HCT116 (cell line): ENCODE data around the gene RNF220. TPM values are rescaled to one million over a fixed set of nuclear protein-coding genes. Genes with fewer than 3 reads are reported as not detected.

Experiments used
- ATAC-seq: fragments of 200-7000 bp; cut with Tn5 transposase; 2 replicates; pipeline ENCODE4 v1.9.1; 2020; ENCODE audit warnings: mild to moderate bottlenecking, moderate library complexity
- BruUV-seq: library from RNA; stranded (reverse); fragments of 400-500 nt; replicated peaks from 2 replicates; lab custom pipeline; 2021; lab: Mats Ljungman, UMichigan
- CTCF ChIA-PET: fragments of 300-600 bp; sonication (Branson Sonifier 250); formaldehyde crosslinking; loops from one replicate; lab custom pipeline; 2021; ENCODE audit warnings: antibody characterized with exemption; lab: Charles Lee
- POLR2A ChIA-PET: fragments of 300-600, 350-600 bp; sonication (Branson Sonifier 250); formaldehyde crosslinking; loops from one replicate; lab custom pipeline; 2021; ENCODE audit warnings: antibody characterized with exemption; lab: Charles Lee
- RAD21 ChIA-PET, 2 experiments: fragments of 300-600 bp; sonication (Branson Sonifier 250); formaldehyde crosslinking; loops; one replicate each; lab custom pipeline; 2023; ENCODE audit warnings: low total read pairs in 2 of 2; ENCODE audit not compliant: uncharacterized antibody in 2 of 2, unreplicated experiment in 2 of 2, low non-redundant PET in 1 of 2; lab: Charles Lee
- DNase-seq: peaks from one replicate; pipeline ENCODE4 v3.0.0-alpha.2; 2010; ENCODE audit warnings: low read depth, low spot score
- H2AFZ ChIP-seq: fragments of 200-600 bp; shearing (Covaris generic), sonication (generic); 2 replicates; pipeline ENCODE4 v1.6.1; 2017; ENCODE audit warnings: low read depth, mixed run types, mixed read lengths, antibody characterized with exemption, low read length; ENCODE audit not compliant: poor library complexity, severe bottlenecking
- H3K27ac ChIP-seq: 2 replicates; pipeline ENCODE4 v1.5.1; 2012; ENCODE audit warnings: low read depth, low read length
- H3K27me3 ChIP-seq: fragments of 200-600 bp; sonication (generic); 2 replicates; pipeline ENCODE4 v1.6.1; 2016; ENCODE audit warnings: mixed run types, low read length, mixed read lengths; ENCODE audit not compliant: insufficient read depth
- H3K36me3 ChIP-seq, 2 experiments: fragments of 200-500 bp in 1 of 2; fragments of 200-600 bp in 1 of 2; sonication (Bioruptor generic) in 1 of 2; sonication (generic) in 1 of 2; 2 replicates each; pipeline versions ENCODE4 v1.5.1 to v1.6.1; 2014 to 2016; ENCODE audit warnings: low read length in 2 of 2, inconsistent platforms in 1 of 2, mixed read lengths in 1 of 2, mixed run types in 1 of 2; ENCODE audit not compliant: insufficient read depth in 2 of 2, control insufficient read depth in 1 of 2
- H3K4me1 ChIP-seq, 2 experiments: fragments of 200-600 bp in 1 of 2; sonication (generic) in 1 of 2; 2 replicates each; pipeline versions ENCODE4 v1.5.1 to v1.6.1; 2012 to 2017; ENCODE audit warnings: low read length in 2 of 2, inconsistent platforms in 1 of 2, mild to moderate bottlenecking in 1 of 2, mixed read lengths in 1 of 2, mixed run types in 1 of 2, moderate library complexity in 1 of 2; ENCODE audit not compliant: insufficient read depth in 2 of 2, control insufficient read depth in 1 of 2
- H3K4me2 ChIP-seq: fragments of 200-600 bp; sonication (generic); 2 replicates; pipeline ENCODE4 v1.6.1; 2017; ENCODE audit warnings: mixed run types, low read length, mixed read lengths
- H3K4me3 ChIP-seq, 2 experiments: fragments of 200-600 bp in 1 of 2; sonication (generic) in 1 of 2; replicated peaks in 1 of 2; 2 replicates each; pipeline ENCODE4 v1.5.1; 2011 to 2016; ENCODE audit warnings: low read length in 2 of 2, control low read depth in 1 of 2, low read depth in 1 of 2, mild to moderate bottlenecking in 1 of 2, mixed read lengths in 1 of 2, mixed run types in 1 of 2
- H3K79me2 ChIP-seq: fragments of 200-600 bp; sonication (generic); 2 replicates; pipeline ENCODE4 v1.6.1; 2017; ENCODE audit warnings: mild to moderate bottlenecking, mixed run types, low read length, moderate library complexity, mixed read lengths; ENCODE audit not compliant: insufficient read depth
- H3K9ac ChIP-seq: fragments of 200-600 bp; sonication (generic); 2 replicates; pipeline ENCODE4 v1.6.1; 2016; ENCODE audit warnings: low read length, mixed read lengths
- H3K9me2 ChIP-seq: fragments of 200-600 bp; sonication (generic), shearing (Covaris generic); 2 replicates; pipeline ENCODE4 v1.6.1; 2017; ENCODE audit warnings: mixed run types, mild to moderate bottlenecking, moderate library complexity; ENCODE audit not compliant: insufficient read depth
- H3K9me3 ChIP-seq, 2 experiments: fragments of 200-500 bp in 1 of 2; fragments of 200-600 bp in 1 of 2; sonication (Bioruptor generic) in 1 of 2; sonication (generic) in 1 of 2; 2 replicates each; pipeline ENCODE4 v1.6.1; 2014 to 2017; ENCODE audit warnings: low read length in 2 of 2, mixed read lengths in 2 of 2, inconsistent platforms in 1 of 2, low read depth in 1 of 2, mild to moderate bottlenecking in 1 of 2, mixed run types in 1 of 2, moderate library complexity in 1 of 2; ENCODE audit not compliant: control insufficient read depth in 1 of 2, insufficient read depth in 1 of 2
- H4K20me1 ChIP-seq: fragments of 200-600 bp; sonication (generic), shearing (Covaris generic); 2 replicates; pipeline ENCODE4 v1.6.1; 2017; ENCODE audit warnings: mixed run types, mild to moderate bottlenecking, moderate library complexity; ENCODE audit not compliant: insufficient read depth
- ATF3 ChIP-seq: IDR thresholded peaks from 2 replicates; pipeline ENCODE4 v1.6.1; 2012
- CEBPB ChIP-seq: IDR thresholded peaks from 2 replicates; pipeline ENCODE4 v1.6.1; 2012; ENCODE audit warnings: low read depth
- CTCF ChIP-seq, 3 experiments: fragments of 200-600 bp in 1 of 3; sonication (generic) in 1 of 3; IDR thresholded peaks in 2 of 3; conservative IDR thresholded peaks in 1 of 3; 2 replicates each; pipeline ENCODE4 v1.5.1; 2012 to 2017; ENCODE audit warnings: low read depth in 2 of 3, low read length in 2 of 3, antibody characterized with exemption in 1 of 3, borderline replicate concordance in 1 of 3, control low read depth in 1 of 3, mild to moderate bottlenecking in 1 of 3, mixed read lengths in 1 of 3, mixed run types in 1 of 3, moderate library complexity in 1 of 3; ENCODE audit not compliant: insufficient read depth in 1 of 3
- EZH2phosphoT487 ChIP-seq: fragments of 200-600 bp; IDR thresholded peaks from 2 replicates; pipeline ENCODE4 v1.6.1; 2018; ENCODE audit warnings: antibody characterized with exemption, borderline replicate concordance
- FOSL1 ChIP-seq: IDR thresholded peaks from 2 replicates; pipeline ENCODE4 v1.6.1; 2012; ENCODE audit warnings: low read depth
- JUND ChIP-seq: IDR thresholded peaks from 2 replicates; pipeline ENCODE4 v1.6.1; 2012
- POLR2A ChIP-seq: IDR thresholded peaks from 2 replicates; pipeline ENCODE4 v1.7.0; 2011; ENCODE audit warnings: borderline replicate concordance; ENCODE audit not compliant: insufficient read depth, insufficient read length; ENCODE audit errors: extremely low read depth
- POLR2AphosphoS5 ChIP-seq: IDR thresholded peaks from 2 replicates; pipeline ENCODE4 v1.6.1; 2011; ENCODE audit warnings: mild to moderate bottlenecking, low read depth, low read length, moderate library complexity
- RAD21 ChIP-seq: IDR thresholded peaks from 2 replicates; pipeline ENCODE4 v1.6.1; 2012; ENCODE audit warnings: low read depth, mild to moderate bottlenecking
- REST ChIP-seq: IDR thresholded peaks from 2 replicates; pipeline ENCODE4 v1.6.1; 2012; ENCODE audit warnings: low read depth
- SIN3A ChIP-seq: IDR thresholded peaks from 2 replicates; pipeline ENCODE4 v1.6.1; 2012; ENCODE audit warnings: low read depth
- SP1 ChIP-seq: IDR thresholded peaks from 2 replicates; pipeline ENCODE4 v1.6.1; 2012; ENCODE audit warnings: low read depth
- YY1 ChIP-seq: IDR thresholded peaks from 2 replicates; pipeline ENCODE4 v1.6.1; 2011; ENCODE audit warnings: low read length, low read depth, moderate library complexity, mild to moderate bottlenecking; ENCODE audit not compliant: insufficient replicate concordance; ENCODE audit errors: extremely low read depth
- ZBTB33 ChIP-seq: IDR thresholded peaks from 2 replicates; pipeline ENCODE4 v1.6.1; 2011; ENCODE audit warnings: mild to moderate bottlenecking, low read length, moderate library complexity; ENCODE audit not compliant: insufficient replicate concordance; ENCODE audit errors: extremely low read depth
- ZNF274 ChIP-seq: fragments of 200-500 bp; sonication (Bioruptor generic); IDR thresholded peaks from 2 replicates; pipeline ENCODE4 v1.6.1; 2014; ENCODE audit warnings: mild to moderate bottlenecking, low read depth, low read length, inconsistent platforms
- intact Hi-C: fragments of 100-400 bp; cut with micrococcal nuclease; formaldehyde crosslinking; loops from 2 replicates; pipeline ENCODE4 v1.10.0; 2022
- total RNA-seq: library from RNA; stranded (reverse); gene quantifications from one replicate; pipeline ENCODE4 v1.2.1, GENCODE V29; 2021; ENCODE audit not compliant: unreplicated experiment

Gene RNF220
- total RNA-seq, 1 experiment from 2014 or later: 84.5 TPM

GRCh38 chr1:44417351-44418021 is 12.4 kb downstream of the RNF220 start:
- no peaks in the 10 kb centered on the region for H4K20me1 ChIP-seq
- DNase-seq (no peak), ATAC-seq (no peak)
- ChIA-PET POLR2A (no interaction called here), CTCF (no interaction called here), RAD21 (no interaction called here)
- no peak overlapping the region for H3K4me3 ChIP-seq
- no peak overlapping the region for H2AFZ ChIP-seq
- no peaks in the 10 kb centered on the region for H3K27me3 ChIP-seq
- no peak overlapping the region for H3K9ac ChIP-seq
- H3K4me1 ChIP-seq: no peaks in the 10 kb centered on the region
- no peak overlapping the region for H3K27ac ChIP-seq
- H3K79me2 ChIP-seq: no peaks in the 10 kb centered on the region
- TF ChIP-seq POLR2A (no peak), RAD21 (no peak), ZBTB33 (no peak), JUND (no peak), ZNF274 (no peak), REST (no peak), SP1 (no peak), SIN3A (no peak), YY1 (no peak), EZH2phosphoT487 (no peak), CEBPB (no peak), POLR2AphosphoS5 (no peak), ATF3 (no peak), FOSL1 (no peak), CTCF (IDR thresholded peaks at IDR 0.05 in 2 of 3, conservative IDR thresholded peaks at IDR 0.05 in 1 of 3; ENCODE audit: borderline replicate concordance in 1 of 3, insufficient read depth in 1 of 3, low read depth in 2 of 3, low read length in 2 of 3) (no peak)
- H3K9me2 ChIP-seq: no peaks in the 10 kb centered on the region
- intact Hi-C loops: no loop called here
- no TSS peak for BruUV-seq
- no peaks in the 10 kb centered on the region for H3K9me3 ChIP-seq
- no peak overlapping the region for H3K4me2 ChIP-seq
- H3K36me3 ChIP-seq: no peaks in the 10 kb centered on the region
